CD4-positive, alpha-beta T cell treated with Interleukin-21 for 1 hour (primary cell): ENCODE measurements around the gene GALE.
A peak's percentile ranks its signal among the peaks of the same experiment; 100 is the strongest.
"Not testable (repeated sequence)": the region's sequence is repeated elsewhere in the genome, so short reads cannot be mapped to it uniquely, and the experiment has no call there.

Source experiments
- DNase-seq: peaks from one replicate; pipeline ENCODE4 v3.0.0-alpha.2; 2020

The GALE gene

DNA sequence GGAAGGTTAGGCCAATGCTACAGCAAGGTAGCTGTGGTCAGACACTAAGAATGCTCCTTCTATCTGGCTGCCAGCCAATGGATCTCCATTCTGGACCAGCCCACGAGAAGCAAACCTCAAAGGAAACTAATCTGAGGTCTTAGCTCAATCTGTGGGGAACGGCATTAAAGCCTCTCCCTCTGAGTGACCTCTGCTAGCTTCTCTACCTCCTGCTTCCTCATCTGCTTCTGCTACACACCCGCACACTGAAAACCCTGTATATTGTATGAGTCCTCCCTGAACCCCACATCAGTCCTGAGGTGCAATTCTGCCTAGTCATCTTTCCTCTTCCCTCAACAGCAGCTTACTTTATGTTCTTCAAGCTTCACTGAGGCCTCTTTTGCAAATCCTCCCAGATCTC, 6.9 kb upstream of the GALE start:
- no peak for DNase-seq

DNA sequence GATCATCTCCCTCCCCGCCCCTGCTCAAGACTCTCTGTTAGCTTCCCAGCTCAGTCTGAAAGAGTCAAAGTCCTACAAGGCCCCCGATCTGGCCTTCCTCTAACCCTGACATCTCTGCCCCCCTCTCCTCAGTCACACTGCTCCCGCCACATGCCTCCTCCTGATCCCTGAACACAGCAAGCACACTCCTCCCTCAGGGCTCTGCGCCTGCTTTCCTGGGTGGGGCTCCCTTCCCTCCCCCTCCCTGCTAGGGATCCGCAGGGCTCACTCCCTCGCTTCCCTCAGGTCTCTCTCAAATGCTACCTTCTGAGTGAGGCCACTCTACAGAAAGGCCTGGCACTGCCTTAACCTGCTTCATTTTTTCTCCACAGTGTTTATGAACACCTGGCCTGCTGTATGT, 5.7 kb upstream of the GALE start:
- no peak for DNase-seq

DNA sequence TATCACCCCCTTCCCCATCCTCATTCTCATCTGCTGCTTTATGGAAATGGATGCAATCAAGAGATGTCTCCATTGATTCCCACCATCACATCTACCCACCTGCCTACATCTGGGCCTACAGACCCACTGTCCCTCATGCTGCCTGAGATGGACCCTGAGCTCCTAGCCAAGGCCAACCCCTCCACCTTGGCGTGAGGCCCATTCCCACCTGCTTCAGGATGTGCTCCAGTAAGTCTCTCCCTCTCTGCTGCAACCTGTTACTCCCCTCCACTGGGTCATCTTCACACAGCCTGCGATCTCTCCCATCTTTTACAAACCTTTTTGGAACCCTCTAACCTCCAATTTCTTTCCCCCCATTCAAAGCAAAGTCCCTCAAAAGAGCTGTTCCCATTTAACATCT, 4.5 kb upstream of the GALE start:
- DNase-seq, result no peak

DNA sequence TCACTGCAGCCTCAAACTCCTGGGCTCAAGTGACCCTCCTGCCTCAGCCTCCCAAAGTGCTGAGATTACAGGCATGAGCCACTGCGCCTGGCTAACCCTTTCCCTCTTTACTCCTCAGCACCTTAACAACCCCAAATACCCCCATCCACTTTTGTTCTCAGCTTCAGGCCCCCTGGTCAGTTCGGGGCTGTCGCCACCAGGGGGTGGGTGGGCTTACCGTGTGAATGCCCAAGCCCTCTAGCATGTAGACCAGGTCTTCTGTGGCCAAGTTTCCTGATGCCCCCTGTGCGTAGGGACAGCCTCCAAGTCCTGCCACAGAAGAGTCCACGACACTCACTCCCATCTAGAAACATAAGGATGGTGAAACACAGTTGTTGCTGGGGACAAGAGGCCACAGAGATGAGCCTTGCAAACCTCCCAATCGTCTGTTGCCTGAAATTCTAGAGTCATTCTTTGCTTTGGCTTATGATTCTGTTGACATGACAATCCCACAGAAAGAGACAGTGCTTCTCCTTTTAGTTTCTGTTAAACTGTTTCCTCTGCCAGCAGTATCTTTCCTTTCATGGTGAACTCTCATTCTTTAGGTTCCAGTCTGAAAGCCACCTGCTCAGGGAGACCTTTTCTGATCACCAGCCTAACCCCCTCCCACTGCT, 3.8 kb upstream of the GALE start:
- no peak for DNase-seq

DNA sequence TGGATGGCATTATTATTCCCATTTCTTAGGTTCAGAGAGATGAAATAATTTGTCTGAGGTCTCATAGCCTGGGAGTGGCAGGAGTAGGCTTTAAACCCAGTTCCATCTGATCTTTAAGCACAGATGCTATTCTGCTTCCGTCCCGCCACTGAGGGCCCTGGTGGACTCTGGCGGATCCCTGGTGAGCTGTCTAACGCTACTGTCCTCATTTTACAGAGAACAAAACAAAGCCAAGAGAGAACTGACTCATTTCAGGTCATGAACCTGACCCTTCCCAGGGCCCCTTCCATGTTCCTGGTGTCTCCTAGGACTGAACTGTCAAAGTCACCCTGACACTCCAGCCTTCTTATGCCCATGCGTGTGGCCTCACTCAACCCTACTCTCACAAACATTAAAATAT, 3.1 kb upstream of the GALE start:
- no peak for DNase-seq

DNA sequence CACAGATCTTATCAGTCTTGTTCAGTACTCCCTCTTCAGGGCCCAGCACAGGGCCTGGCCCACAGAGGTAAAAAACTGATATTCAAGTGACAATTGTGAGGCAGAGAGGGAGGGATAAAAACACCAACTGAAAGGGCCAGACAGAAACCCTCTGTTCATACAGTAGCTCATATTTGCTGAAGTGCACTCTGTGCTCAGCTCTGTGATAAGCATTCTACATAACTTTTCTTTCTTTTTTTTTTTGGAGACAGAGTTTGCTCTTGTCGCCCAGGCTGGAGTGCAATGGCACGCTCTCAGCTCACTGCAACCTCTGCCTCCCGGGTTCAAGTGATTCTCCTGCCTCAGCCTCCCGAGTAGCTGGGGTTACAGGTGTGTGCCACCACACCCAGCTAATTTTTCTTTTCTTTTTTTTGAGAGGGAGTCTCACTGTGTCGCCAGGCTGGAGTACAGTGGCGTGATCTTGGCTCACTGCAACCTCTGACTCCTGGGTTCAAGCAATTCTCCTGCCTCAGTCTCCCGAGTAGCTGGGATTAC, 2.3 kb upstream of the GALE start:
- not testable (repeated sequence) for DNase-seq

DNA sequence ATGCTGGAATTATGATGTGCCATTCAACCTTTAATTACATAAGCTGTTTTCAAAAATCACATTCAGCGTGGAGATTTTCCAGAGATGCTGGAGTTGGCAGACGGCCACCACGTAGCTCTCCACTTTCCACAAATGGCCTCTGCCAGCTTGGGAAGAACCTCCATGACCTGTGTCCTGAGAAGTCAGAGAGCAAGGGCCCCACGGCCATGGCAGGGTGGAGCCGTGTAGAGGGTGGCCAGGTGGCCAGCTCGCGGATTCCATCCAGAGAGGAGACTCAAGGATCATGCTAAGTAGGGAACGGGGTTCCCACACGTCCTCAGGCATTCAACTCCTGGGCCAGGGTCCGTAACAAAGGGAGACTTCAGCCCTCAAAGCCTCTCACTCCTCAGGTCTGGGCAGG, 1.3 kb upstream of the GALE start:
- DNase-seq, result no peak

DNA sequence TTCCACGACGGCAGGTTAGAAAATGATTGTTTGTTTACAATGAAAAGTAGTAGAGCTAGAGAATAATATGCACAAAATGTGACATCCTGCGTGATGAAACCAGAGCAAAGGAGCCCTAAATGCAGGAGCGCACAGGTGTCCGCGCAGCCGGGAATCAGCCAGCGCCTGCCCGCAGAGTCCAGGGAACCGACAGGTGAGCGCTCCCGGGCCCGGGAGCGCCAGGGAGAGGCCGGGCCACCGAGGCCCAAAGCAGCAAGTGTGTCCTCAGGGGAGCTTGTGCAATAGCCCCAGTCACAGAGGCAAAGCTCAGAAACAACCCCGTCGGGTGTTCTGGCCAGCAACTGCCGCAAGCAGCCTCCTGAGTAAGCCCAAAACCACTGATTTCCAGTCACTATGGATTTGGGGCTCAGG, 789 bp upstream of the GALE start:
- no peak for DNase-seq

DNA sequence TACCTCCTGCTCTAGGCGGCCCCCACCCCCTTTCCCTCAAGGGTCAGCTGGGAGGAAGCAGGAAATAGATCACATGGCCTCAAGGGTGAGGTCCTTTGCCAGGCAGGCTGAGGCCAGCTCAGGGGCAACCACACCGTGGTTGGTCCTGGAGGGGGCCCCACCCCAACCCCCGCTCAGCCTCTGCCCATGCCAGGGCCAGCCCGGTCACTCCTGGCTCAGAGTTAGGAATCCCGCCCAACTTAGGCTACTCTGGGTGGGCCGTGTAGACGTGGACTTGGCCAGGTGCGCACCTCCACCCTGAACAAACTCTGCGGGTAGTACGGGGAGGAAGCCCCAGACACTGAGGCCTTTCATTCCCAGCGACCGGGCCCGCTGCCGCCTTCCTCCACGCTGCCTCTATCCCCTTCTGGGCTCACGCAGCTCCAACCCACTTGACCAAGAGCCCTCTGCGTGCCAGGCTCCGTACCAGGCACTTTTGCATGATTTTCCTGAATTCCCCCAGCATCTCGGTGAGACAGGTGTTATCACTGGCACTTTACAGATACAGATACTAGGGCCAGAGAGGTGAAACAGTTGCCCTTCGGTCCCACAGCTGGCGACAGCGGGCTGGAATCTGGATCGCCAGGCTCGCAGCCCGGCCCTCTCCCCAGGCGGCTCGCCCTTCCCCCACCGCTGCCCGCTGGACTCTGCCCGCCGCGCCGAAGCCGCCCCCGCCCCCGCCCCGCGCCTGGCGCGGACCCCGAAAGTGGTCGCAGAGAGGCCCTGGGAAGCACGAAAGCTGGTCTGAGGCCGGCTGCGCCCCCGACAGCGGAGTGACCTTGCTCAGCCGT, 769 bp downstream of the GALE start:
- DNase-seq, result peak; percentile 43

DNA sequence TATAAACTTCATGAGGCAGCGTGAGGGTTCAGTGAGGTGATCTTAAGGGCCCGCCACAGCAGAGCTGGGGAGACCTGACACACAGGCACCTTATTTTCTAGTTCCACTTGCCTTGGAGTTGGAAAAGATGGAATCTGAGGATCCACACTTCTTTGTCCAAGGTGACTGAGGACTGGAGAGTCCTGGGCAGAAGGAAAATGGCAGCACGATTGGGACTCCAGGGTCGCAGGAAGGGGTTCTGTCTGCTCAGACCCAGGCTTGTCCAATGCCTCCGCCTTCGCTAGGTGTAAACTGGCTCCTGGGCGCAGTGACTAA, 1.3 kb downstream of the GALE start:
- DNase-seq, result no peak

DNA sequence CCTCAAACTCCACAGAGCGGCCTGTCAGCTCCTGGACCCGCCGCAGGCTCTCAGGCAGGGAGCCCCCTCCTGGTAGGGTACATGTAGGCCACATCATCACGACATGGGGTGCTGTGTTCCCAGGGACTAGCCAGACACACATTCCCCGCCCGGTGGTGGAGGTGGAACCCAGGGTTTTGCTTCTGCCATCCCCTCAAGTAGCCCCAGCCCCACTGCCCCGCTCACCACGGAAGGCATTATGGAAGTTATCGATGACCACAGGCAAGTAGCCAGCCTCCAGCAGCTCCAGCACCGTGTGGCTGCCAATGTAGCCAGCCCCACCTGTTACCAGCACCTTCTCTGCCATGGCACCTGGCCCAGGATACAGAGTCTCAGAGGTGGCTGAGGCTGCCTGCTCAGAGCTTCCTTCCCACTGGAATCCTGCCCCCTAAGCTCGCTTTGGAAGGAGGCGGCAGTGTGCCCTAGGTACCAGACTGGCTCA, 1.9 kb downstream of the GALE start:
- no peak for DNase-seq

DNA sequence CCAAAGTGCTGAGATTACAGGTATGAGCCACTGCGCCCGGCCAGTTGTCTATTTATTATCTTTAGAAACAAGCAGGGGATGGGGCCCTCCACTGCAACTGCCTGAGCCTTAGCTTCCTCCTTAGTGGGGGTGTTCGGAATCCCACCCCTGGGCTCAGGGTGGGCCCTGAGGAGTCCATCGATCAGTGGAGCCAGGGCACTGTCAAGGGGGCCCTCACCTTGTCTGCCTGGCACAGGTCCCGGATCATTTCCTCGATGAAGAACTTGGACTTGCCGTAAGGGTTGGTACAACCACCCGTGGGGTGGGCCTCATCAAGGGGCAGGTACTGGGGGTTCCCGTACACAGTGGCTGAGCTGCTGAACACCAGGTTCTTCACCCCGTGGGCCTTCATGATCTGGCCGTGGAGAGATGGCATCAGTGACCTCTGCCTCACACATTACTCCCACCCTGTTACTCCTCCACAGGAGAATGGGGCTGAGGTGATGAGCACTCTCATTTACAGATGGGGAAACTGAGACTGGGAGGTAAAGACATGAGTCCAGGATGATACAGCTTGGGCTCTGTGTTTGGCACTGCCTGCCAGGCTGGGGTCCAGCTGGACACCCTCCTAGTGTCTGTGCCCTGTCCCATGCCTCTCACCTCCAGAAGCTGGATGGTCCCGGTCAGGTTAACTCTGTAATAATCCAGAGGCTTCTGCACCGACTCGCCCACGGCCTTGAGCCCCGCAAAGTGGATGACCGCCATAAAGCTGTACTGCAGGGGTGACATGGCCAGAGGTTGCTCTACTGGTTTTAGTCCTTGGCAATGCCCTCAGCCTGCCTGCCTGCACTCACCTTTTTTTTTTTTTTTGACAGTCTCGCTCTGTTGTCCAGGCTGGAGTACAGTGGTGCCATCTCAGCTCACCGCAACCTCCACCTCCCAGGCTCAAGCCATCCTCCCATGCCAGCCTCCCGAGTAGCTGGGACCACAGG, 2.8 kb downstream of the GALE start:
- DNase-seq, result no peak

DNA sequence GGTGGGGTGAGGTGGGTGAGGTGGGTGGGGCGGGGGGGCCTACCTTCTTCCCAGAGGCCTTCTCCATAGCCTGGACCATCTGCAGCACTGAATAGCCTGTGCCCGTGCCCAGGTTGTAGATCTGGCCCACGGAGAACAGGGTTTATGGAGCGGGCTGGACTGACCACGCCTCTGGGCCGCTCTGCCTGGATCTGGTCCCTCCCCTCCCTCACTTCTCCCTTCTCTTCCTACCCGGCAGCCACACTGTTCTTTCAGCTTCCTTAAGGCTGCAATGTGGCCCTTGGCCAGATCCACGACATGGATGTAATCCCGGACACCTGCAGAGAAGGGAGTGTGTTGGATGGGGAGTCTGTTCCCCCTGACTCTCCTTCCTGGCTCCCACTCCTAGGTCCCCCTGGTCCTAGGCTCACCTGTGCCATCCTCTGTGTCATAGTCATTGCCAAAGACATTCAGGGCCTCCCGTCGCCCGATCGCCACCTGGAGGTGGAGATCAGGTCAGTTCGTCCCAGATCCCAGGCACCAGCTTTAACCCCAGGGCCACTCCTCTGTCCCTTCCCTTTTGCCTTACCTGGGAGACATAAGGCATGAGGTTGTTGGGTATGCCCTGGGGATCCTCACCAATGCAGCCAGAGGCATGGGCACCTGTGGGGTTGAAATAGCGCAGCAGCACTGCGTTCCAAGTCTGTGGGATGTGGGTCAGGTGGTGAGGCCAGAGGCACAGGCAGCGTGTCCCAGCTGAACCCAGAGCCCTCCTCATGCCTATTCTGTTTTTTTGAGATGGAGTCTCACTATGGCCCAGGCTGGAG, 3.9 kb downstream of the GALE start:
- no peak for DNase-seq

DNA sequence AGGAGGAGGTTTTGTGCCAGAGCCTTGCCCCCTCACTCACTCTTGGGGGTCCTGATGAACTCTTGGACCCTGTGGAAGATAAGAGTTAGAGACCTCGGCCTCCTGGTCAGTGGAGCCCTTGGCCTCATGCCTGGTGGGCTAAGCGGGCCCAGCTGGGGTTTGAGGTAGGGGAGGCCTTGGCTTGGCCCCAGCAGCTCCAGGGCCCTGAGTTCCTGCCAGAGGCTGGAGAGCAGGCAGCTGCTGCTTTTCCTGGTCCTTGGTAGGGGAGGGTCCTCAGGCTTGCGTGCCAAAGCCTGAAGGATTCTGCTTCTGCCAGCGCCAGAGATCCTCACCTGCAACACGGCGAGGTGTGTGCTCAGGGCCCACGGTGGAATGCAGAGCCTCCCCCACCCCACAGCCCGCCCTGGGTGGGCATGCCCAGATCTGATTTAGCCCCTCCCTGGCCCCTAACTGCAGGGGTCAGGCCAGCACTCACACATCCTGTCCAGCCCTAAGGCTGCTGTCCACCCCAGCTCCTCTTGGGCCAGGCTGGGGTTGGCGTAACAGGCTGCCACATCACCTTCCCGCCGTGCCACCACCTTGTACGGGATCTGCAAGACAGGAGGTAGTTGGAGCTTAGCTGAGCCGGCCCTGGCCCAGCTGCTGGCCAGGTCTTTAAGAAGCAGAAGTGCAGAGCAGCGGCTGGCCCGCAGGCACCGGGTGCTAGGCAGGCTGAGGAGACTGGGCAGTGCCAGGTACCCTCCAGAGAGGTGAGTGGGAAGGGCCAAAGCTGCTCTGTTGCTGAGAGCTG, 4.7 kb downstream of the GALE start:
- DNase-seq, result no peak

DNA sequence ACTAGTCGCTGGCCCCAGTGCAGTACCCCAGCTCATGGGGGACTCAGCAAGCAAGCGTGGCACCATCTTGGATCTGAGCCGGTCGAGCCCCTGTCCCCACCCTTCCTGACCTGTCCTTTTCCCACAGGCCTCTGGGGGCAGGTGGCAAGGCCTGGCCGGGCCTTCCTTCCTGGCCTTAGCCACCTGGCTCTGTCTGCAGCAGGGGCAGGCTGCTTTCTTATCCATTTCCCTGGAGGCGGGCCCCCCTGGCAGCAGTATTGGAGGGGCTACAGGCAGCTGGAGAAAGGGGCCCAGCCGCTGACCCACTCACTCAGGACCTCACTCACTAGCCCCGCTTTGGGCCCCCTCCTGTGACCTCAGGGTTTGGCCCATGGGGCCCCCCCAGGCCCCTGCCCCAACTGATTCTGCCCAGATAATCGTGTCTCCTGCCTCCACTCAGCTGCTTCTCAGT, 5.8 kb downstream of the GALE start:
- not testable (repeated sequence) for DNase-seq

DNA sequence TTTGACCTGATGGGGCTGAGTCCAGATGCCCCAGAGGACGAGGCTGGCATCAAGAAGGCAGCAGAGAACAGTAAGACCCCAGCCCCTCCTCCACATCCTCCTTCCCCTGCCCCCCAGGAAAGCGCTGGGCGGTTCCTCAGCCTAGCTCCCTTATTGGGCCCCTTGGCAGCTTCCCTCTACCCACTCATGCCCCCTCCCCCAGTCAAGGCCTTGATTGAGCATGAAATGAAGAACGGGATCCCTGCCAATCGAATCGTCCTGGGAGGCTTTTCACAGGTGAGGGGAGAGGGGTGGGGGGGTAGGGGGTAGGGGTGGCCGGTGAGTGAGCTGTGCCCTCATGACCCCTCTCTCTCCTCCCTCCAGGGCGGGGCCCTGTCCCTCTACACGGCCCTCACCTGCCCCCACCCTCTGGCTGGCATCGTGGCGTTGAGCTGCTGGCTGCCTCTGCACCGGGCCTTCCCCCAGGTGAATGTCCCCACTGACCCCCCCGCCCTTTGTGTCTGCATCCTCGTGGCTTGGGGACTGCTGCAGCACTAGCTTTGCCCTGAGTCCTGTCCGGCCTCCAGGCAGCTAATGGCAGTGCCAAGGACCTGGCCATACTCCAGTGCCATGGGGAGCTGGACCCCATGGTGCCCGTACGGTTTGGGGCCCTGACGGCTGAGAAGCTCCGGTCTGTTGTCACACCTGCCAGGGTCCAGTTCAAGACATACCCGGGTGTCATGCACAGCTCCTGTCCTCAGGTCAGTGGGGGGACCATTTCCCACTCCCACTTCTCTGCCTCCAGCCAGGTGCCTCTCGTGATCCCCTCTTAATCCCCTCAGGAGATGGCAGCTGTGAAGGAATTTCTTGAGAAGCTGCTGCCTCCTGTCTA, 6.5 kb downstream of the GALE start:
- no peak for DNase-seq

DNA sequence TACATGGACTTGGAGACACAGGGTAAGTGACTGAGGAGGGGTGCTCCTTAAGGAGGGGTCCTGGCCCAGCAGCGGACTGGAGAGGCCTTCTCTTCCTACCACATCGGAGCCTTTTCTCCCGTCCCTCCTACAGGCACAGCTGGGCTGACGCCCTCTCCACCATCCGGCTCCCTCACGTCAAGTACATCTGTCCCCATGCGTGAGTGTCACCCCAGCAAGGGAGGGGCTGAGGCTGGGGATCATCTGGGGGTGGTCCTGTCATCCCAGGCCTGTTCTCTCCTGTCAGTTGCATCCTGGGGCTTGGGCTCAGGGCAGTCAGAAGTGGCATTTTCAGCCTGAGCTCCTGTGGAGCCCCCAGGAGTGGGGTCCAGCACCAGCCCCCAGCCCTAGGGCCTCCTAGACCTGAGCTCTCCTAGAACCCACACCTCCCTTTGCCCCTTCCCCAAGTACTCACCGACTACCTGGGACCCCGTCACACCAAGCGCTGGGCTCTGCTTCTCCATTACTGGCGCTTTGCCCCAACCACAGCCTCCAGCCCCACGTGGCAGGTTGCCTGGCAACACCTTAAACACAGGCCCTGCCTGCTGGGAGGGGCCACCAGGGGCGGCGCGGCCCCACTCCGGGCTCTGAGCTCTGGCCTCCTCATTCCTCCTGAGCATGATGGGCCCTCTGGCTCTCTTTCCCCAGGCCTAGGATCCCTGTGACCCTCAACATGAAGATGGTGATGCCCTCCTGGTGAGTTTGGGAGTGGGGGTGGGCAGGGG, 7.4 kb downstream of the GALE start:
- peak; percentile 55 for DNase-seq

DNA sequence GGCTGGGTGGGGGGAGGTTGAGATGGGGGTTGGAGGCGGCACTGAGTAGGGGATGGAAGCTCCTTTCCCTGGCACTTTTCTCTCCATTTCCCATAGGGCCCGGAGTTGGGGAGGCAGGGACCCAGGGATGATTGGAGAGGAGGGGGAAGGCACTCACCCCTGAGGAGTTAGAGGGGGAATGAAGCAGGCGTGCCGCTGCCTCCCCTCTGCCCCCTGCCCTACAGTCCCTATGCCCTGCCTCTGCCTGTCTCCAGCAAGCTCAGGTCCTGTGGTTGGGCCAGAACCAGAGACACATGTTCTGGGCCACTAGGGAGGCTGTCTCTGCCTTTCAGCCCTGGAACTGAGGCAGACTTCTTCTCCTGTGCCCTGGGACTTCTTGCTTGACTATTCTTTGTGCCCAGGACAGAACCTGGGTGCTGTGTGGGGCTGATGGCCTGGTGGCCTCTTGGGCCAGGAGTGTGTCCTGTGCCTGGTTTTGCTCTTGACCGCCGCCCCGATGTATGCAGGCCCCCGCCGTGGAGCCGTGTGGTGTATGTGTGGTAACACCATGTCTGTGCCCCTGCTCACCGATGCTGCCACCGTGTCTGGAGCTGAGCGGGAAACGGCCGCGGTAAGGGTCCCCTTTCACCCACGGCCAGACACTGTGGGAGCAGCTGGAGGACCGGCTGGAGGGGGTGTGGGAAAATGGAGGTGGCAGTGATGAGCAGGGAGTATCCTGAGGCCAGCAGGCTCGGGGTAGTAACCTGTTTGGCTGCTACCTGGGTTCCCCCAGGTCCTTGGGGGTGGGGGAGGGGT, 8.2 kb downstream of the GALE start:
- DNase-seq, result no peak
